Skeletal muscle satellite cell (primary cell): ENCODE data around the gene SLC2A5.

Source experiments
- H3K27me3 ChIP-seq: 2 replicates; pipeline ENCODE4 v1.7.0; 2013; ENCODE audit warnings: low read length; ENCODE audit not compliant: control insufficient read depth, insufficient read depth
- H3K36me3 ChIP-seq: 2 replicates; pipeline ENCODE4 v1.7.0; 2013; ENCODE audit warnings: mild to moderate bottlenecking, control low read depth, low read length; ENCODE audit not compliant: insufficient read depth
- H3K4me1 ChIP-seq: 2 replicates; pipeline ENCODE4 v1.7.0; 2013; ENCODE audit warnings: low read length; ENCODE audit not compliant: control insufficient read depth, insufficient read depth
- H3K4me2 ChIP-seq: 2 replicates; pipeline ENCODE4 v1.7.0; 2013; ENCODE audit warnings: mild to moderate bottlenecking, low read length
- H3K4me3 ChIP-seq: 2 replicates; pipeline ENCODE4 v1.7.0; 2013; ENCODE audit warnings: low read length
- H3K9ac ChIP-seq: 2 replicates; pipeline ENCODE4 v1.7.0; 2013; ENCODE audit warnings: mild to moderate bottlenecking, low read depth, low read length, moderate library complexity
- H3K9me3 ChIP-seq: replicated peaks from 2 replicates; pipeline ENCODE4 v1.7.0; 2013; ENCODE audit warnings: mild to moderate bottlenecking, control low read depth, low read length

SLC2A5 gene

DNA sequence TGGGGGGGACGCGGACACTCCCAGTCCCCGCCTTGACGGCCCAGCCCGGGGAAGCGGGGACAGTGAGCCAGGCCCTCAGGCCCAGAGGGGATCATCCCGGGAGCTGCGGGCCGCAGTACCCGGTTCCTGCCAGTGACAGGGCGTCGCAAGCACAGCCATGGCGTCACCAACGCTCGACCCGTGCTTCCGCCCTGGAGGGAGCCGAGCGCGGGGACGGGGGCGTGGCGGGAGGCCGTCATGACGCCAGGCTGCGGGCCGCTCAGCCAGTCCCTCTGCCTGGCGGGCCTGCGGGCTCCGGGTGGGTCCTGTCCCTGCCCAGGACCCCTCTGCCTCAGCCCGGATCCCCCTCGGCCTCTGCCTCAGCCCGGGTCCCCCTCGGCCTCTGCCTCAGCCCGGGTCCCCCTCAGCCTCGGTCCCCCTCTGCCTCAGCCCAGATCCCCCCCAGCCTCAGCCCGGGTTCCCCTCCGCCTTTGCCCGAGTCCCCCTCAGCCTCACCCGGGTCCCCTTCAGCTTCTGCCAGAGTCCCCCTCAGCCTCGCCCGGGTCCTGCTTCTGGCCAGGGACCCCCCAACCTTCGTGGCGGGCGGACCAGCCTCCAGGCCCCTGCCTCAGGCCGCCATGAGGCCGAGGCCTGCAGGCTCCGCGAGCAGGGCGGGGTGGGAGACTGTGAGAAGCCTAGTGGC is 2.3 kb upstream of the SLC2A5 start:
- Histone ChIP-seq H3K36me3 (no peaks in the 10 kb centered on the region), H3K9ac (no peak overlapping the region), H3K27me3 (peaks cover 18% of the 10 kb centered on the region), H3K4me1 (peaks cover 17% of the 10 kb centered on the region), H3K4me2 (no peak overlapping the region), H3K4me3 (no peak overlapping the region), H3K9me3 (no peaks in the 10 kb centered on the region)

GRCh38 chr1:9070486-9070885 is 1.1 kb upstream of the SLC2A5 start:
- no peaks in the 10 kb centered on the region for H3K36me3 ChIP-seq
- H3K4me1 ChIP-seq: peaks cover 20% of the 10 kb centered on the region
- H3K4me3 ChIP-seq: no peak overlapping the region
- H3K27me3 ChIP-seq: peaks cover 18% of the 10 kb centered on the region
- no peak overlapping the region for H3K9ac ChIP-seq
- no peak overlapping the region for H3K4me2 ChIP-seq
- H3K9me3 ChIP-seq: no peaks in the 10 kb centered on the region

GRCh38 chr1:9068981-9069325 is 482 bp downstream of the SLC2A5 start:
- Histone ChIP-seq H3K9me3 (no peaks in the 10 kb centered on the region), H3K36me3 (no peaks in the 10 kb centered on the region), H3K4me3 (no peak overlapping the region), H3K27me3 (peaks cover 5% of the 10 kb centered on the region), H3K9ac (no peak overlapping the region), H3K4me2 (no peak overlapping the region), H3K4me1 (peaks cover 35% of the 10 kb centered on the region)

GRCh38 chr1:9066945-9067807 is 2.3 kb downstream of the SLC2A5 start:
- Histone ChIP-seq H3K36me3 (no peaks in the 10 kb centered on the region), H3K9ac (peak overlapping the region; percentile 22), H3K9me3 (no peaks in the 10 kb centered on the region), H3K4me3 (peak overlapping the region; percentile 2), H3K4me2 (peak overlapping the region; percentile 58), H3K27me3 (no peaks in the 10 kb centered on the region), H3K4me1 (peaks cover 36% of the 10 kb centered on the region)

DNA sequence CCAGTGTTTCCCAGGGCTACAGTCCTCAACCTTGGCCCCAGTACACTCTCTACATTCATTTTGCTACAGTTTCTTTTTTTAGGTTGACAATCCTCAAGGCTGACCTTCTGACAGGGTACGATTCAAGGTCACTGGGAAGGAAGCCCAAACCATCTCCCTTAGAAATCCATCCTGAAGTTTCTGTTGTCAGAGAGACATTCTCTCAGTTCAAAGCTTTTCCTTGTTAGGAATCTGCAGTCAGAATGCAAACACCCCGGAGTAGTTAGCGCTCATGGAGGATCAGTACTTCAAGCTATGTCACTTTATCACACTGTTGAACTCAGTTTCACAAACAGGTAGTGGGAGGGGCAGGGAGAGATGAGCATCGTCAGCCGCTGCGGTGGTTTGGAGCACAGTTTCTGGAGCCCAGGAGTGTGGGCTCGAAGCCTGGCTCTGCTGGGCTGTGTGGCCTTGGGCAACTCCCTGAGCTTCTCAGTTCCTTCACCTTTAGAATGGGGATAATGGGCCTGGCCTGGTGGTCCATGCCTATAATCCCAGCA is 4.2 kb downstream of the SLC2A5 start:
- peaks cover 51% of the 10 kb centered on the region for H3K4me1 ChIP-seq
- H3K9me3 ChIP-seq: no peaks in the 10 kb centered on the region
- H3K27me3 ChIP-seq: no peaks in the 10 kb centered on the region
- H3K9ac ChIP-seq: no peak overlapping the region
- H3K4me3 ChIP-seq: no peak overlapping the region
- no peaks in the 10 kb centered on the region for H3K36me3 ChIP-seq
- no peak overlapping the region for H3K4me2 ChIP-seq

- H3K9ac ChIP-seq: no peak overlapping the region
- no peaks in the 10 kb centered on the region for H3K9me3 ChIP-seq
- H3K4me3 ChIP-seq: no peak overlapping the region
- H3K27me3 ChIP-seq: no peaks in the 10 kb centered on the region
- H3K4me1 ChIP-seq: peaks cover 44% of the 10 kb centered on the region
- H3K36me3 ChIP-seq: no peaks in the 10 kb centered on the region
- H3K4me2 ChIP-seq: no peak overlapping the region
Observed at GRCh38 chr1:9062846-9063245, 6.6 kb downstream of the SLC2A5 start.

- H3K4me2 ChIP-seq: peak overlapping the region; percentile 57
- H3K9me3 ChIP-seq: no peaks in the 10 kb centered on the region
- peaks cover 38% of the 10 kb centered on the region for H3K4me1 ChIP-seq
- H3K27me3 ChIP-seq: no peaks in the 10 kb centered on the region
- no peaks in the 10 kb centered on the region for H3K36me3 ChIP-seq
- H3K4me3 ChIP-seq: no peak overlapping the region
- peak overlapping the region; percentile 14 for H3K9ac ChIP-seq
Observed at GRCh38 chr1:9062021-9062471, 7.4 kb downstream of the SLC2A5 start.

GRCh38 chr1:9061252-9061960 is 8.0 kb downstream of the SLC2A5 start:
- peak overlapping the region; percentile 57 for H3K4me2 ChIP-seq
- H3K36me3 ChIP-seq: no peaks in the 10 kb centered on the region
- H3K4me1 ChIP-seq: peaks cover 32% of the 10 kb centered on the region
- H3K9ac ChIP-seq: peak overlapping the region; percentile 14
- H3K27me3 ChIP-seq: no peaks in the 10 kb centered on the region
- no peaks in the 10 kb centered on the region for H3K9me3 ChIP-seq
- no peak overlapping the region for H3K4me3 ChIP-seq

DNA sequence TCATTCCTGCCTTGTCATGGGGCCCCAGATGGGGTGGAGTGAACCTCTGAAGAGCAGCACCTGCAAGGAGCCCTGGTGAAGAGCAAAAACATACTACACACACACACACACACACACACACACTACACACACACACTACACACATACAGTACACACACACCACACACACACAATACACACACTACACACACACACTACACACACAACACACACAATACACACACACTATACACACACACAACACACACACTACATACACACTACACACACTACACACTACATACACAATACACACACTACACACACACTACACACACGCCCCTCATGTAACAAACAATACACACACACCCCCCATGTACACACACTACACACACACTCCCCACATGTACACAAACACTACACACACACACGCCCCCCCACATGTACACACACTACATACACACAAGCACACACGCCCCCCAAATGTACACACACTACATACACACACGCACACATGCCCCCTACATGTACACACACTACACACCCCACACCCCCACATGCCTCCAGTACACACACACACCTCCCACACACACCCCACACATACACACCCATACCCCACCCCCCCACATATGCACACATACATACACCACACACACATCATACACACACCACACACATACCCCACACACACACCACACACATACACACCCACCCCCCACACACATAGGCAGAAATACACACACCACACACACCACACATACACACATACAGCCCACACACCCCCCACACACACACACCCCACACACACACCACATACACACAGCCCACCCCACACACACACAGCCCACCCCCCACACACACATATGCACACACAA is 9.3 kb downstream of the SLC2A5 start:
- Histone ChIP-seq H3K9me3 (no peaks in the 10 kb centered on the region), H3K4me2 (no peak overlapping the region), H3K9ac (no peak overlapping the region), H3K4me1 (peaks cover 28% of the 10 kb centered on the region), H3K4me3 (no peak overlapping the region), H3K27me3 (no peaks in the 10 kb centered on the region), H3K36me3 (no peaks in the 10 kb centered on the region)

DNA sequence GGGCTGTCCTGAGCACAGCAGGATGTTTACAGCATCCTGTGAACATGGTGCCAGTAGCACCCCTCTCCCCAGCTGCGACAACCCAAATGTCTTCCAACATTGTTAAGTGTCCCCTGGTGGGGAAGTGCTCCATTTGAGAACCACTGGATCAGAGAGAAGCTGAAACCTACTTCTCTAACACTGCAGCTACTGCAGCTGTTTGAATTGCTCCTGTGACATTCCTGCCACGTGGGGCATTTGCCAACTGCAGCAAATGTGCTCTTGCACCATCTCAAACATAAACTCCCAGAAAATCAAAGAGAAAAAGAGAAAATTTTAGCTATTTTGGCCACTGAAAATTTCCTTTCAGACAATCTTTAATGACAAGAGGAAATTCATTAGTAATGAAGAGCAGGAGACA is 11.0 kb downstream of the SLC2A5 start:
- Histone ChIP-seq H3K4me3 (no peak overlapping the region), H3K4me2 (no peak overlapping the region), H3K4me1 (peaks cover 16% of the 10 kb centered on the region), H3K27me3 (peaks cover 9% of the 10 kb centered on the region), H3K9me3 (no peaks in the 10 kb centered on the region), H3K36me3 (no peaks in the 10 kb centered on the region), H3K9ac (no peak overlapping the region)
